HepG2 (cell line): ENCODE results near the gene ANKZF1. TPM values are rescaled to one million over a fixed set of nuclear protein-coding genes. Genes with fewer than 3 reads are reported as not detected.

Source experiments
- GATAD2A ChIP-seq: IDR thresholded peaks from 2 replicates; pipeline ENCODE4 v1.6.1; 2016
- KLF12 ChIP-seq: sonication (generic); formaldehyde crosslinking; IDR thresholded peaks from 2 replicates; pipeline ENCODE4 v1.4.0; 2020; ENCODE audit warnings: missing genetic modification reagents, borderline replicate concordance
- MAX ChIP-seq: IDR thresholded peaks from 2 replicates; pipeline ENCODE4 v1.6.1; 2012; ENCODE audit warnings: inconsistent platforms
- NR2C2 ChIP-seq: sonication (generic); formaldehyde crosslinking; IDR thresholded peaks from 2 replicates; pipeline ENCODE4 v1.4.0; 2020; ENCODE audit warnings: missing genetic modification reagents, mild to moderate bottlenecking, moderate library complexity, borderline replicate concordance
- PRDM4 ChIP-seq: sonication (generic); formaldehyde crosslinking; IDR thresholded peaks from 2 replicates; pipeline ENCODE4 v1.9.0; 2021; ENCODE audit warnings: missing genetic modification reagents, borderline replicate concordance
- RERE ChIP-seq: IDR thresholded peaks from 2 replicates; pipeline ENCODE4 v1.6.1; 2016; ENCODE audit warnings: low read depth, missing genetic modification reagents, missing compliant biosample characterization
- RORA ChIP-seq: sonication (generic); formaldehyde crosslinking; IDR thresholded peaks from 2 replicates; pipeline ENCODE4 v1.5.0; 2020; ENCODE audit warnings: mild to moderate bottlenecking, missing genetic modification reagents, moderate library complexity
- SALL2 ChIP-seq: sonication (generic); formaldehyde crosslinking; IDR thresholded peaks from 2 replicates; pipeline ENCODE4 v1.8.1; 2023; ENCODE audit warnings: mild to moderate bottlenecking, missing genetic modification reagents, inconsistent platforms
- SRSF9 ChIP-seq: fragments of 200-400 bp; formaldehyde crosslinking; IDR thresholded peaks from 2 replicates; pipeline ENCODE4 v1.6.1; 2018; ENCODE audit warnings: borderline replicate concordance, mild to moderate bottlenecking, low read depth, low read length; ENCODE audit not compliant: insufficient read depth, poor library complexity, severe bottlenecking
- TRIM22 ChIP-seq: fragments of 450-650 bp; IDR thresholded peaks from 2 replicates; pipeline ENCODE4 v1.6.1; 2017
- ZNF160 ChIP-seq: sonication (generic); formaldehyde crosslinking; IDR thresholded peaks from 2 replicates; pipeline ENCODE4 v1.8.0; 2022; ENCODE audit warnings: mild to moderate bottlenecking, inconsistent platforms, missing genetic modification reagents
- ZNF563 ChIP-seq: sonication (generic); formaldehyde crosslinking; IDR thresholded peaks from 2 replicates; pipeline ENCODE4 v1.8.0; 2022; ENCODE audit warnings: mild to moderate bottlenecking, moderate library complexity, missing genetic modification reagents
- ZNF674 ChIP-seq: sonication (generic); formaldehyde crosslinking; IDR thresholded peaks from 2 replicates; pipeline ENCODE4 v1.5.0; 2020; ENCODE audit warnings: low read depth, mild to moderate bottlenecking, missing genetic modification reagents
- ZNF713 ChIP-seq: sonication (generic); formaldehyde crosslinking; IDR thresholded peaks from 2 replicates; pipeline ENCODE4 v1.4.0; 2020; ENCODE audit warnings: mild to moderate bottlenecking, missing genetic modification reagents
- ZNF891 ChIP-seq: sonication (generic); formaldehyde crosslinking; IDR thresholded peaks from 2 replicates; pipeline ENCODE4 v1.5.0; 2020; ENCODE audit warnings: mild to moderate bottlenecking, missing genetic modification reagents
- ZSCAN30 ChIP-seq: sonication (generic); formaldehyde crosslinking; IDR thresholded peaks from 2 replicates; pipeline ENCODE4 v1.5.0; 2020; ENCODE audit warnings: mild to moderate bottlenecking, missing genetic modification reagents
- ZSCAN9 ChIP-seq: IDR thresholded peaks from 2 replicates; pipeline ENCODE4 v1.6.1; 2016; ENCODE audit warnings: borderline replicate concordance
- polyA plus RNA-seq, 8 experiments: library from polyadenylated mRNA; depleted of rRNA in 3 of 8; stranded (reverse) in 7 of 8; unstranded in 1 of 8; fragments of >200 nt; fragmentation: Illumina TruSeq in 4 of 8; extraction: Trizol in 4 of 8; gene quantifications; 2 replicates each; pipeline versions ENCODE4 v1.2.1 to v1.2.3, GENCODE V29; 2011 to 2016; ENCODE audit warnings: low read depth in 4 of 8, missing spikeins in 1 of 8, mixed read lengths in 1 of 8; ENCODE audit not compliant: insufficient read depth in 1 of 8
- total RNA-seq, 5 experiments: library from RNA; depleted of rRNA; stranded (reverse); fragments of >200 nt; fragmentation: Illumina TruSeq; extraction: Trizol; gene quantifications; 2 replicates each; pipeline ENCODE4 v1.2.3, GENCODE V29; 2016; ENCODE audit warnings: low read depth in 1 of 5

The ANKZF1 gene
- total and polyA plus RNA-seq, 2 of the 13 experiments (the other 11 are each of a cell fraction or from before 2014, with no cell fraction given) = 25.3 to 128 TPM

GRCh38 chr2:219277703-219278654 is 48.4 kb downstream of the ANKZF1 start (continued):
- TF ChIP-seq PRDM4 (CRISPR knock-in tag) (no peak), ZNF563 (CRISPR knock-in tag) (no peak), ZNF891 (CRISPR knock-in tag) (no peak), SALL2 (CRISPR knock-in tag) (no peak), ZNF713 (no peak), RORA (CRISPR knock-in tag) (no peak), MAX (no peak), NR2C2 (no peak), ZNF160 (no peak), ZSCAN30 (CRISPR knock-in tag) (no peak), RERE (CRISPR knock-in tag) (no peak), SRSF9 (no peak), ZNF674 (no peak), ZSCAN9 (CRISPR knock-in tag) (no peak), KLF12 (CRISPR knock-in tag) (no peak), TRIM22 (no peak), GATAD2A (peak; percentile 73)
